Activated T-helper 2 cell treated with anti-CD3 and anti-CD28 coated beads, Interferon-gamma antibody, Interleukin-2, Interleukin-4, amounts not matched to agents 10 μg/mL and 5 μg/mL and 100 μg/mL, durations not matched to agents 14 hours and 24 hours and 36 hours (primary cell): ENCODE data around the gene NAALADL2. TPM values are rescaled to one million over a fixed set of nuclear protein-coding genes. Genes with fewer than 3 reads are reported as not detected.

ENCODE experiments used
- DNase-seq: peaks from one replicate; pipeline ENCODE4 v3.0.0; 2021; ENCODE audit warnings: low spot score
- H3K27ac Mint-ChIP-seq: one replicate; pipeline ENCODE4 v1.8.0; 2021; ENCODE audit warnings: mixed read lengths
- H3K27me3 Mint-ChIP-seq: one replicate; pipeline ENCODE4 v1.8.0; 2021; ENCODE audit warnings: low read depth, mixed read lengths
- H3K36me3 Mint-ChIP-seq: one replicate; pipeline ENCODE4 v1.8.0; 2021; ENCODE audit warnings: low read depth, mixed read lengths
- H3K4me1 Mint-ChIP-seq: one replicate; pipeline ENCODE4 v1.8.0; 2021; ENCODE audit warnings: low read depth, mixed read lengths
- H3K4me3 Mint-ChIP-seq: one replicate; pipeline ENCODE4 v1.8.0; 2021; ENCODE audit warnings: low read depth, mild to moderate bottlenecking, moderate library complexity, mixed read lengths
- H3K9me3 Mint-ChIP-seq: one replicate; pipeline ENCODE4 v1.8.0; 2021; ENCODE audit warnings: mixed read lengths
- intact Hi-C: fragments of 100-400 bp; cut with micrococcal nuclease; formaldehyde crosslinking; loops from one replicate; pipeline ENCODE4 v1.15.1; 2023
- total RNA-seq: library from RNA; stranded (reverse); gene quantifications from 2 replicates; pipeline ENCODE4 v1.2.3, GENCODE V29; 2022

NAALADL2 gene
- total RNA-seq, 1 donor from 2014 or later: not detected

GRCh38 chr3:175857666-175858270 is 998.6 kb downstream of the NAALADL2 start:
- DNase-seq: no peak
- no peaks in the 10 kb centered on the region for H3K27me3 Mint-ChIP-seq
- no peaks in the 10 kb centered on the region for H3K36me3 Mint-ChIP-seq

More at GRCh38 chr3:175857666-175858270, 998.6 kb downstream of the NAALADL2 start:
- Mint-ChIP-seq H3K4me3 (no peak overlapping the region), H3K9me3 (no peaks in the 10 kb centered on the region), H3K4me1 (no peaks in the 10 kb centered on the region), H3K27ac (no peak overlapping the region)
- intact Hi-C loops: no loop called here
